MM.1S (cell line): Measurements from ENCODE around the gene MRPS5.

Experiments used
- DNase-seq: peaks from one replicate; pipeline ENCODE4 v3.0.0-alpha.2; 2015
- H2AFZ ChIP-seq: fragments of 300-600 bp; sonication (generic); 2 replicates; pipeline ENCODE4 v1.6.0; 2016; ENCODE audit warnings: antibody characterized with exemption, low read length
- H3F3A ChIP-seq: fragments of 300-600 bp; sonication (generic); 2 replicates; pipeline ENCODE4 v1.6.1; 2016; ENCODE audit warnings: mild to moderate bottlenecking, antibody characterized with exemption, low read length, moderate library complexity, mixed read lengths; ENCODE audit not compliant: insufficient read depth
- H3K27ac ChIP-seq: fragments of 300-600 bp; sonication (generic); 2 replicates; pipeline ENCODE4 v1.5.1; 2016; ENCODE audit warnings: mild to moderate bottlenecking, low read length
- H3K27me3 ChIP-seq: fragments of 300-600 bp; sonication (generic); replicated peaks from 2 replicates; pipeline ENCODE4 v1.6.0; 2016; ENCODE audit warnings: low read length; ENCODE audit not compliant: insufficient read depth
- H3K36me3 ChIP-seq: fragments of 300-600 bp; sonication (generic); replicated peaks from 2 replicates; pipeline ENCODE4 v1.6.1; 2016; ENCODE audit warnings: mild to moderate bottlenecking, low read length, mixed read lengths; ENCODE audit not compliant: insufficient read depth
- H3K4me1 ChIP-seq: fragments of 300-600 bp; sonication (generic); 2 replicates; pipeline ENCODE4 v1.6.1; 2016; ENCODE audit warnings: low read length, mixed read lengths
- H3K4me2 ChIP-seq: fragments of 300-600 bp; sonication (generic); 2 replicates; pipeline ENCODE4 v1.6.0; 2016; ENCODE audit warnings: low read depth, low read length
- H3K4me3 ChIP-seq: fragments of 300-600 bp; sonication (generic); 2 replicates; pipeline ENCODE4 v1.5.1; 2016; ENCODE audit warnings: low read length, mixed read lengths
- H3K79me2 ChIP-seq: fragments of 300-600 bp; sonication (generic); 2 replicates; pipeline ENCODE4 v1.6.1; 2016; ENCODE audit warnings: mixed run types, low read length, mixed read lengths
- H3K9ac ChIP-seq: fragments of 300-600 bp; sonication (generic); 2 replicates; pipeline ENCODE4 v1.6.1; 2016; ENCODE audit warnings: low read length, mixed read lengths
- H3K9me2 ChIP-seq: fragments of 300-600 bp; sonication (generic); replicated peaks from 2 replicates; pipeline ENCODE4 v1.6.1; 2016; ENCODE audit warnings: mild to moderate bottlenecking, low read length, mixed read lengths; ENCODE audit not compliant: insufficient read depth
- H3K9me3 ChIP-seq: fragments of 300-600 bp; sonication (generic); replicated peaks from 2 replicates; pipeline ENCODE4 v1.6.1; 2016; ENCODE audit warnings: mild to moderate bottlenecking, low read length, mixed read lengths; ENCODE audit not compliant: insufficient read depth
- H4K20me1 ChIP-seq: fragments of 300-600 bp; sonication (generic); 2 replicates; pipeline ENCODE4 v1.6.1; 2016; ENCODE audit warnings: mild to moderate bottlenecking, low read length, moderate library complexity, mixed read lengths; ENCODE audit not compliant: insufficient read depth
- EZH2 ChIP-seq: fragments of 300-600 bp; sonication (generic); optimal IDR thresholded peaks from 2 replicates; pipeline ENCODE3; 2017; ENCODE audit warnings: low read depth, mild to moderate bottlenecking, antibody characterized with exemption, low read length, mixed read lengths
- EZH2phosphoT487 ChIP-seq: fragments of 300-600 bp; sonication (generic); IDR thresholded peaks from 2 replicates; pipeline ENCODE4 v1.6.1; 2018; ENCODE audit warnings: antibody characterized with exemption, low read length
- TF ChIP-seq, protein P1 (sequence below): fragments of 300-600 bp; sonication (generic); IDR thresholded peaks from 2 replicates; pipeline ENCODE4 v1.5.1; 2016; ENCODE audit warnings: antibody characterized with exemption, low read length, mixed read lengths

Gene MRPS5

GRCh38 chr2:95044601-95045000 is 77.0 kb downstream of the MRPS5 start:
- Histone ChIP-seq H3K27me3 (no peaks in the 10 kb centered on the region), H3K27ac (no peak overlapping the region), H3K36me3 (no peaks in the 10 kb centered on the region), H3F3A (no peaks in the 10 kb centered on the region), H3K4me2 (no peak overlapping the region), H3K4me3 (no peak overlapping the region), H3K79me2 (no peaks in the 10 kb centered on the region), H3K4me1 (no peaks in the 10 kb centered on the region), H3K9me2 (no peaks in the 10 kb centered on the region), H3K9ac (no peak overlapping the region), H4K20me1 (no peaks in the 10 kb centered on the region), H2AFZ (no peak overlapping the region), H3K9me3 (no peaks in the 10 kb centered on the region)
- no peak for DNase-seq
- TF ChIP-seq EZH2phosphoT487 (no peak), EZH2 (no peak)

DNA sequence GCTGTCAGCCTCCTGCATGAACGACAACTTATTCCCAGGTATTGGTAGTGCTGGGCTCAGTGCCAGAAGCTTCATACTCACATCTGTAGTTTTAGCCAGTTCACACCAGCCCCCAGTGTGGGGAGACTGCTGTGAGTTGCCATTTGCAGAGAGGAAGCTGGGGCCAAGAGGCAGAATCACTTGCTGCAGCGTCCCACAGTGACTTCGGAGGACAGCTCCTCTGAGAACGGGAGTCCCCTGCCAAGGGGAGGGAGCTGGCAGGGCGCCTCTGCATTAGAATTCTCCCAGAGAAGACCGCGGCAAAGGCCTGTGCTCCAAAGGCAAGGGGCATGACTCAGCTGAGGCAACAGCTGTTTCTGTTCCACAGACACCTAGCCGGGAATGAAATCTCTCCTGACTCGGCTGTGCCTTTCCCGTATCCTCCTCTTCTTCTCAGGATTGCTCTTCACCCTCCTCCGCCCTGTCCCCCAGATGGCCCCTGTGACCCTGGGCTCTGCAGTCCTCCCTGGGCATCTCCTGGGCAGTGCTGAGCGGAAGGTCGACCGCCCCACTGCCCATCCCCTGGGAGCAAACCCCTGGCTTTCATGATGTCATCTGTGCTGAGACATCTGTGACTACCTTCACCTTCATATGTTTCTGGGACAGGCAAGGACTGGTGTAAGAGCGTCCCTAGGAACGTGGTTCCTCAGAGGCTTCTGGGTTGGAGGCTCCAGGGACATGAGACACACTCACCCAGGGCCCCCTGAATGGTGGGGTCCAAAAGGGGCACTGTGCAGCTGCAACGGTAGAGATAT is 78.1 kb downstream of the MRPS5 start:
- no peaks in the 10 kb centered on the region for H3K27me3 ChIP-seq
- no peak overlapping the region for H3K27ac ChIP-seq
- no peaks in the 10 kb centered on the region for H3F3A ChIP-seq
- H4K20me1 ChIP-seq: no peaks in the 10 kb centered on the region
- H3K9me2 ChIP-seq: no peaks in the 10 kb centered on the region
- no peak overlapping the region for H3K4me3 ChIP-seq
- H3K36me3 ChIP-seq: no peaks in the 10 kb centered on the region
- no peak overlapping the region for H3K4me2 ChIP-seq
- no peak overlapping the region for H2AFZ ChIP-seq
- H3K79me2 ChIP-seq: no peaks in the 10 kb centered on the region
- TF ChIP-seq, protein P1, sequence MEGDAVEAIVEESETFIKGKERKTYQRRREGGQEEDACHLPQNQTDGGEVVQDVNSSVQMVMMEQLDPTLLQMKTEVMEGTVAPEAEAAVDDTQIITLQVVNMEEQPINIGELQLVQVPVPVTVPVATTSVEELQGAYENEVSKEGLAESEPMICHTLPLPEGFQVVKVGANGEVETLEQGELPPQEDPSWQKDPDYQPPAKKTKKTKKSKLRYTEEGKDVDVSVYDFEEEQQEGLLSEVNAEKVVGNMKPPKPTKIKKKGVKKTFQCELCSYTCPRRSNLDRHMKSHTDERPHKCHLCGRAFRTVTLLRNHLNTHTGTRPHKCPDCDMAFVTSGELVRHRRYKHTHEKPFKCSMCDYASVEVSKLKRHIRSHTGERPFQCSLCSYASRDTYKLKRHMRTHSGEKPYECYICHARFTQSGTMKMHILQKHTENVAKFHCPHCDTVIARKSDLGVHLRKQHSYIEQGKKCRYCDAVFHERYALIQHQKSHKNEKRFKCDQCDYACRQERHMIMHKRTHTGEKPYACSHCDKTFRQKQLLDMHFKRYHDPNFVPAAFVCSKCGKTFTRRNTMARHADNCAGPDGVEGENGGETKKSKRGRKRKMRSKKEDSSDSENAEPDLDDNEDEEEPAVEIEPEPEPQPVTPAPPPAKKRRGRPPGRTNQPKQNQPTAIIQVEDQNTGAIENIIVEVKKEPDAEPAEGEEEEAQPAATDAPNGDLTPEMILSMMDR: no peak
- no peak for TF ChIP-seq EZH2phosphoT487
- TF ChIP-seq EZH2: no peak
- H3K9ac ChIP-seq: no peak overlapping the region
- H3K9me3 ChIP-seq: no peaks in the 10 kb centered on the region
- H3K4me1 ChIP-seq: no peaks in the 10 kb centered on the region
- DNase-seq: no peak

GRCh38 chr2:95042472-95043271 is 78.9 kb downstream of the MRPS5 start:
- no peak overlapping the region for H3K4me2 ChIP-seq
- no peak overlapping the region for H3K27ac ChIP-seq
- no peak overlapping the region for H2AFZ ChIP-seq
- no peaks in the 10 kb centered on the region for H3K9me2 ChIP-seq
- TF ChIP-seq EZH2phosphoT487 (no peak), EZH2 (no peak)
- TF ChIP-seq, protein P1: no peak
- H3F3A ChIP-seq: no peaks in the 10 kb centered on the region
- H3K4me1 ChIP-seq: no peaks in the 10 kb centered on the region
- no peaks in the 10 kb centered on the region for H3K9me3 ChIP-seq
- no peak overlapping the region for H3K9ac ChIP-seq
- no peaks in the 10 kb centered on the region for H3K79me2 ChIP-seq
- no peak overlapping the region for H3K4me3 ChIP-seq
- H3K27me3 ChIP-seq: no peaks in the 10 kb centered on the region
- no peaks in the 10 kb centered on the region for H3K36me3 ChIP-seq
- DNase-seq: no peak
- H4K20me1 ChIP-seq: no peaks in the 10 kb centered on the region
